Smooth muscle cell (in vitro differentiated cells): ENCODE data around the gene TTK. TPM values are rescaled to one million over a fixed set of nuclear protein-coding genes. Genes with fewer than 3 reads are reported as not detected.

ENCODE experiments used
- DNase-seq: peaks from one replicate; lab custom pipeline; 2025; ENCODE audit not compliant: unreplicated experiment; lab: John Stamatoyannopoulos, UW
- H2AFZ ChIP-seq: fragments of 200-600 bp; sonication (generic); 2 replicates; pipeline ENCODE4 v1.6.0; 2016; ENCODE audit warnings: antibody characterized with exemption, low read depth, mild to moderate bottlenecking
- H3F3A ChIP-seq: fragments of 200-600 bp; sonication (generic); 2 replicates; pipeline ENCODE4 v1.6.0; 2017; ENCODE audit warnings: antibody characterized with exemption, low read depth
- H3K27ac ChIP-seq: fragments of 200-600 bp; sonication (generic); 2 replicates; pipeline ENCODE4 v1.5.1; 2016; ENCODE audit warnings: low read depth, mild to moderate bottlenecking
- H3K27me3 ChIP-seq: fragments of 200-600 bp; sonication (generic); 2 replicates; pipeline ENCODE4 v1.6.1; 2016; ENCODE audit warnings: low read depth, mild to moderate bottlenecking
- H3K36me3 ChIP-seq: fragments of 200-600 bp; sonication (generic); 2 replicates; pipeline ENCODE4 v1.5.1; 2016; ENCODE audit warnings: low read depth
- H3K4me1 ChIP-seq: fragments of 200-600 bp; sonication (generic); 2 replicates; pipeline ENCODE4 v1.5.1; 2016; ENCODE audit warnings: low read depth
- H3K4me2 ChIP-seq: fragments of 200-600 bp; sonication (generic); 2 replicates; pipeline ENCODE4 v1.6.0; 2016; ENCODE audit warnings: mild to moderate bottlenecking
- H3K4me3 ChIP-seq: fragments of 200-600 bp; sonication (generic); 2 replicates; pipeline ENCODE4 v1.5.1; 2016; ENCODE audit warnings: mild to moderate bottlenecking
- H3K79me2 ChIP-seq: fragments of 200-600 bp; sonication (generic); 2 replicates; pipeline ENCODE4 v1.6.0; 2016; ENCODE audit warnings: low read depth, mild to moderate bottlenecking
- H3K9ac ChIP-seq: fragments of 200-600 bp; sonication (generic); 2 replicates; pipeline ENCODE4 v1.6.0; 2016; ENCODE audit warnings: low read depth
- H3K9me3 ChIP-seq: fragments of 200-600 bp; sonication (generic); replicated peaks from 2 replicates; pipeline ENCODE4 v1.5.1; 2016; ENCODE audit warnings: low read depth
- H4K20me1 ChIP-seq: fragments of 200-600 bp; sonication (generic); 2 replicates; pipeline ENCODE4 v1.6.0; 2016; ENCODE audit warnings: low read depth
- WGBS: methylation state at CpG from one replicate; pipeline ENCODE4 v1.1.7; 2016; ENCODE audit warnings: low lambda C conversion rate; 5-methylcytosine and 5-hydroxymethylcytosine counted together
- polyA plus RNA-seq: library from polyadenylated mRNA; unstranded; fragments of >200 nt; fragmentation: Nextera tagmentation; extraction: Ambion mirVana; gene quantifications from 2 replicates; pipeline ENCODE4 v1.2.1, GENCODE V29; 2016
- total RNA-seq: library from RNA; depleted of rRNA; stranded (reverse); fragments of >200 nt; gene quantifications from 2 replicates; pipeline ENCODE4 v1.2.3, GENCODE V29; 2014
- TF ChIP-seq, protein P1 (sequence below): fragments of 200-600 bp; sonication (generic); IDR thresholded peaks from 2 replicates; pipeline ENCODE4 v1.5.1; 2017; ENCODE audit warnings: borderline replicate concordance, mild to moderate bottlenecking, antibody characterized with exemption; ENCODE audit not compliant: insufficient read depth, poor library complexity, severe bottlenecking

TTK gene
- total and polyA plus RNA-seq, 2 experiments from 2014 or later, result 4.9 to 15.3 TPM

DNA sequence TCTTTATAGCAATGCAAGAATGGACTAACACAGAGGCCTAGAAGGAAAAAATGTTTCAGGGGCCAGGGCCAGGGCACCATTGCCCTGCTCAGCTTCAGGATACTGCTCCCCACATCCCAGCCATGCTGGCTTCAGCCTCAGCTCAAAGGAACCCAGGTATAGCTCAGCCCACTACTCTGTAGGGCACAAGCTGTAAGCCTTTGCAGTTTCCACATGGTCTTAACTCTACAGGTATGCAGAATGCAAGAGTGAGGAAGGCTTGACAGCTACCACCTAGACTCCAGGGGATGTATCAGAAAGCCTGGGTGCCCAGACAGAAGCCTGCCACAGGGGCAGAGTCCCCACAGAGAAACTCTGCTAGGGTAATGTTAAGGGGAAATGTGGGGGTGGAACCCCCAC lies 10.5 kb upstream of the TTK start:
- Histone ChIP-seq H3K79me2 (no peaks in the 10 kb centered on the region), H3F3A (no peaks in the 10 kb centered on the region), H2AFZ (no peak overlapping the region), H3K36me3 (no peaks in the 10 kb centered on the region), H3K4me1 (no peaks in the 10 kb centered on the region), H3K4me3 (no peak overlapping the region), H3K4me2 (no peak overlapping the region), H3K9ac (no peak overlapping the region), H3K9me3 (no peaks in the 10 kb centered on the region), H3K27ac (no peak overlapping the region), H3K27me3 (no peaks in the 10 kb centered on the region), H4K20me1 (no peaks in the 10 kb centered on the region)
- no peak for DNase-seq
- TF ChIP-seq, protein P1, sequence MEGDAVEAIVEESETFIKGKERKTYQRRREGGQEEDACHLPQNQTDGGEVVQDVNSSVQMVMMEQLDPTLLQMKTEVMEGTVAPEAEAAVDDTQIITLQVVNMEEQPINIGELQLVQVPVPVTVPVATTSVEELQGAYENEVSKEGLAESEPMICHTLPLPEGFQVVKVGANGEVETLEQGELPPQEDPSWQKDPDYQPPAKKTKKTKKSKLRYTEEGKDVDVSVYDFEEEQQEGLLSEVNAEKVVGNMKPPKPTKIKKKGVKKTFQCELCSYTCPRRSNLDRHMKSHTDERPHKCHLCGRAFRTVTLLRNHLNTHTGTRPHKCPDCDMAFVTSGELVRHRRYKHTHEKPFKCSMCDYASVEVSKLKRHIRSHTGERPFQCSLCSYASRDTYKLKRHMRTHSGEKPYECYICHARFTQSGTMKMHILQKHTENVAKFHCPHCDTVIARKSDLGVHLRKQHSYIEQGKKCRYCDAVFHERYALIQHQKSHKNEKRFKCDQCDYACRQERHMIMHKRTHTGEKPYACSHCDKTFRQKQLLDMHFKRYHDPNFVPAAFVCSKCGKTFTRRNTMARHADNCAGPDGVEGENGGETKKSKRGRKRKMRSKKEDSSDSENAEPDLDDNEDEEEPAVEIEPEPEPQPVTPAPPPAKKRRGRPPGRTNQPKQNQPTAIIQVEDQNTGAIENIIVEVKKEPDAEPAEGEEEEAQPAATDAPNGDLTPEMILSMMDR, result no peak

DNA sequence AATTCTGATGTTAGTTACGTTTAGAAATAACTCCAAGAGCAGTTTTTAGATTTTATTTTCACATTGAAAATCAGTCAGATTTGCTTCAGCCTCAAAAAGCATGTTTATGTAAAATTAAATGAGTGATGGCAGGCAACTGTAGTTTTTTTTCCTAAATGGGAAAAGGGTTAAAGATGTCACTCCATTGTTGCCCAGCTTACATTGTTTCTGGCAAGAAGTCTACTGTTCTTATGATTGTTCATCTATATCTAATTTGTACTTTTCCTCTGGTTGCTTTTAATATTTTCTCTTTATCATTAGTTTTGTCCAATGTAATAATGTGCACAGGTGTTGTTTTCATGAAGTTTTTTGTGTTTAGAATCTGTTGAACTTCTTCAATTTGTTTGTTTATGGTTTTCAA lies 6.7 kb upstream of the TTK start:
- TF ChIP-seq, protein P1, result no peak
- Histone ChIP-seq H4K20me1 (no peaks in the 10 kb centered on the region), H3K9me3 (no peaks in the 10 kb centered on the region), H3K36me3 (no peaks in the 10 kb centered on the region), H3K27ac (no peak overlapping the region), H3K9ac (no peak overlapping the region), H3K4me3 (no peak overlapping the region), H3K4me1 (no peaks in the 10 kb centered on the region), H3K79me2 (no peaks in the 10 kb centered on the region), H3F3A (no peaks in the 10 kb centered on the region), H3K27me3 (no peaks in the 10 kb centered on the region), H3K4me2 (no peak overlapping the region), H2AFZ (no peak overlapping the region)
- DNase-seq, result no peak
- WGBS, result 67% methylated on average over 1 of the region's 1 CpG

DNA sequence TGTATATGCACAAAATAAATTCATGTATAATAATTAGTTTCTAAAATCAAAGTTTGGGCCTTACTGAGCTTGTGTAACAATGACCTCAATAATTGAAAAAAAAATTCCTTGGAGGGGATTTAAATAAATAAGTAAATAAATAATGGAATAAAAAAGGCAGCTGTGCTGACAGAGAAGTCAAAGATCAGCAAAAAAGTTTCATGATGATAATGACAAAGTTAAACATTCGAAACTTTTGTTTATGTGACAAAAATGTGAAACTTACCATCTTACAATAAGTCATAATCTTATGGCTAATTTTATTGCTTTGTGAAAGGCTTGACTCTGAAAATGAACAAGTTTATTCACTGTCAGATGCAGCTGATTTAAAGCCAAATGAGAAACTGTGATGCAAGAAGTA lies 3.1 kb upstream of the TTK start:
- Histone ChIP-seq H3K4me2 (no peak overlapping the region), H3K27ac (no peak overlapping the region), H4K20me1 (no peaks in the 10 kb centered on the region), H3F3A (no peaks in the 10 kb centered on the region), H3K4me1 (peaks cover 6% of the 10 kb centered on the region), H3K9ac (no peak overlapping the region), H3K79me2 (peaks cover 16% of the 10 kb centered on the region), H3K27me3 (no peaks in the 10 kb centered on the region), H2AFZ (no peak overlapping the region), H3K4me3 (no peak overlapping the region), H3K9me3 (no peaks in the 10 kb centered on the region), H3K36me3 (no peaks in the 10 kb centered on the region)
- DNase-seq, result no peak
- 79% methylated on average over 1 of the region's 1 CpG for WGBS
- TF ChIP-seq, protein P1, result no peak

DNA sequence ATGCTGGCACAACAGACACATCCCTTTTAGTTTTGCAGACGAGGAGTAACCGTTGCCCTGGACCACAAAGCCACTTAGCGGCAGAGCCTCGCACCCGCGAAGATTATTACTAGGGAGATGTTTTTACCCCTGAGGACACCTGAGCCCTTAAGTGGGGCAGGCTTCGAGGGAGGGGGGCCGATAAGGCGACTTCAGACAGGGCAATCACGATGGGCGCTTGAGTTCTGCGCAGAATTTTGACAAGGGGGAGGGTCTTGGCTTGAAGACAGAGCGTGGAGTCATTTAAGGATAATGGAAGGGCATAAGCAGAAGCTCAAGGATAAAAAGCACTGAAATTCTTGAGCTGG lies 650 bp upstream of the TTK start:
- peak overlapping the region; percentile 96 for H3K4me3 ChIP-seq
- H4K20me1 ChIP-seq, result no peaks in the 10 kb centered on the region
- H3K4me2 ChIP-seq, result peak overlapping the region; percentile 87
- H3K9ac ChIP-seq, result peak overlapping the region; percentile 21
- peaks cover 11% of the 10 kb centered on the region for H3K4me1 ChIP-seq
- H3K36me3 ChIP-seq, result no peaks in the 10 kb centered on the region
- no peaks in the 10 kb centered on the region for H3K27me3 ChIP-seq
- peaks cover 24% of the 10 kb centered on the region for H3K79me2 ChIP-seq
- 9% methylated on average over 13 of the region's 13 CpGs for WGBS
- TF ChIP-seq, protein P1, result no peak
- DNase-seq, result no peak
- H2AFZ ChIP-seq, result peak overlapping the region; percentile 99
- no peaks in the 10 kb centered on the region for H3K9me3 ChIP-seq
- no peaks in the 10 kb centered on the region for H3F3A ChIP-seq
- peak overlapping the region; percentile 47 for H3K27ac ChIP-seq
